Muscle layer of colon (tissue), 2 donors: ENCODE data around the gene PUS3.

ENCODE experiments used
- H3K27ac ChIP-seq: one replicate; pipeline ENCODE4 v1.7.0; 2013; ENCODE audit warnings: low read depth, mild to moderate bottlenecking, low read length, moderate library complexity
- H3K27me3 ChIP-seq, 2 donors: one replicate each; pipeline ENCODE4 v1.7.0; 2013; ENCODE audit warnings: low read length in 2 of 2, mild to moderate bottlenecking in 2 of 2; ENCODE audit not compliant: insufficient read depth in 2 of 2, control insufficient read depth in 1 of 2
- H3K36me3 ChIP-seq: one replicate; pipeline ENCODE4 v1.7.0; 2013; ENCODE audit warnings: mild to moderate bottlenecking, low read length; ENCODE audit not compliant: insufficient read depth
- H3K4me1 ChIP-seq: one replicate; pipeline ENCODE4 v1.7.0; 2013; ENCODE audit warnings: mild to moderate bottlenecking, low read length; ENCODE audit not compliant: insufficient read depth
- H3K4me3 ChIP-seq, 2 donors: one replicate each; pipeline ENCODE4 v1.7.0; 2013; ENCODE audit warnings: low read length in 2 of 2, low read depth in 1 of 2, mild to moderate bottlenecking in 1 of 2, moderate library complexity in 1 of 2
- H3K9ac ChIP-seq: one replicate; pipeline ENCODE4 v1.7.0; 2013; ENCODE audit warnings: low read length
- H3K9me3 ChIP-seq: one replicate; pipeline ENCODE4 v1.7.0; 2013; ENCODE audit warnings: mild to moderate bottlenecking, low read length
- donor health status: abdominal sarcoma.
- donor health status: Adenocarcinoma of cecum.

The PUS3 gene, protein sequence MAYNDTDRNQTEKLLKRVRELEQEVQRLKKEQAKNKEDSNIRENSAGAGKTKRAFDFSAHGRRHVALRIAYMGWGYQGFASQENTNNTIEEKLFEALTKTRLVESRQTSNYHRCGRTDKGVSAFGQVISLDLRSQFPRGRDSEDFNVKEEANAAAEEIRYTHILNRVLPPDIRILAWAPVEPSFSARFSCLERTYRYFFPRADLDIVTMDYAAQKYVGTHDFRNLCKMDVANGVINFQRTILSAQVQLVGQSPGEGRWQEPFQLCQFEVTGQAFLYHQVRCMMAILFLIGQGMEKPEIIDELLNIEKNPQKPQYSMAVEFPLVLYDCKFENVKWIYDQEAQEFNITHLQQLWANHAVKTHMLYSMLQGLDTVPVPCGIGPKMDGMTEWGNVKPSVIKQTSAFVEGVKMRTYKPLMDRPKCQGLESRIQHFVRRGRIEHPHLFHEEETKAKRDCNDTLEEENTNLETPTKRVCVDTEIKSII

DNA sequence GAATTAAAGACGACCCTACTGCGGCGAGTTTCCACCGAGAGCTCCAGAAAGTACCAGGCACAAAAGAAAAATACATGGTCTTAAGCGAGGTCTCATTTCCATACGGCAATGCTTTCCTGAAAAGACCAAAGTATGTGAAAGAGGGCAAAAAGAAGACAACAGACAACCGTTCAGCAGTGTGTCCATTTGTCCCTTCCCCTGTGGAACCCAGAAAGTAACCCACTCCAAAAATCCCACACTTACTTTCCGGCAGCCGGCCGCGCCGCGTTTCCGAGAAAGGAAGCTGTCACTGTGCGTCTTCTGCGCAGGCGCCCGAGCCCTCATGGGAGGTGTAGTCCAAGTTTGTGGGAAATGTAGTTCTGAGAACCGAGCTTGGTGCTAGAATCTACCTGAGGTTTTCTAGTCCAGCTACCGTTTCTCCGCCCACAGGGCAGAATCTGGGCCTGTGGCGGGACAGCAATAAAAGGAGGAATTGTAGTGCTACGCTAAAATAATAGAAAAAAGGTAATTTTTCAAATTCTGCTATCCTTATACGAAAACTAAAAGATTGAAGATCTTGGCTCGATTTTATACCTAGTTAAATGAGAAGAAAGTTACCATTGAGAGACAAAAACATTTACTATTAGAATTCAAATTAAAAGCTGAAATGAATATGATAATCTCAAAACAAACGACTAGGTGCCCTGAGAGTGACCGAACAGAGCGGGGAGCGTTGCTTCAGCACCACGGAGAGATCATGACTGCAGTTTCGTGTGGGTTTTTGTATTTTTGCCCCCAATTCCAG lies at the start of gene PUS3:
TSS of gene PUS3 (minus strand) at position 280 of the 784 bp plus-strand sequence. CDS start 6,922 bp downstream, outside the sequence.
- peak within 1 kb of the TSS; percentile 90 for H3K27ac ChIP-seq
- H3K9ac ChIP-seq = peak within 1 kb of the TSS; percentile 82
- peaks cover 8% of the 10 kb centered on the region for H3K4me1 ChIP-seq

DNA sequence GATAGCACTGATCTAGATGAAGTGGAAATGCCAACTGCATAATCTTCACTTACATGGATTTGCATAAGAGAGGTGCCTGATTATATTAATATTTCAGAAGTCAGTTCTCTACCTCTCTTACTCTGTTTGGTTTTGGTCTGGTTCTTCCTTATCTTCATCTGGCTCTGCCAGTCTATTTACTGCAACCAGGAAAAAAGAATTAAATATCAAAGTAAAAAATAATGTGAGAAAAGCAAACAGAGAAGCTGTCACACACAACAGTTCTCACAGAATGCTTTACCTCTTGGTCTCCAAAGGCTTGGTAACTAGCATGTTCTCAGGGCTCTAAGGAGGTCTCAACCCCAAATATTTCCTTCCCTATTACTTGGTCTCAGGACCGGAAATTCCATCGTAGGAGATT lies 49.6 kb upstream of the PUS3 start:
- Histone ChIP-seq H3K36me3 (peaks cover 6% of the 10 kb centered on the region), H3K4me1 (peaks cover 32% of the 10 kb centered on the region), H3K27ac (no peak overlapping the region), H3K27me3 (no peaks in the 10 kb centered on the region), H3K4me3 (no peak overlapping the region), H3K9me3 (no peaks in the 10 kb centered on the region), H3K9ac (no peak overlapping the region)

More for the DNA sequence above, at the start of gene PUS3:
- Histone ChIP-seq H3K27me3 (peaks cover 9 to 27% of the 10 kb centered on the region in 2 donors), H3K9me3 (no peaks in the 10 kb centered on the region), H3K4me3 (peak within 1 kb of the TSS; percentile 59 to 85), H3K36me3 (peaks cover 12% of the 10 kb centered on the region)

DNA sequence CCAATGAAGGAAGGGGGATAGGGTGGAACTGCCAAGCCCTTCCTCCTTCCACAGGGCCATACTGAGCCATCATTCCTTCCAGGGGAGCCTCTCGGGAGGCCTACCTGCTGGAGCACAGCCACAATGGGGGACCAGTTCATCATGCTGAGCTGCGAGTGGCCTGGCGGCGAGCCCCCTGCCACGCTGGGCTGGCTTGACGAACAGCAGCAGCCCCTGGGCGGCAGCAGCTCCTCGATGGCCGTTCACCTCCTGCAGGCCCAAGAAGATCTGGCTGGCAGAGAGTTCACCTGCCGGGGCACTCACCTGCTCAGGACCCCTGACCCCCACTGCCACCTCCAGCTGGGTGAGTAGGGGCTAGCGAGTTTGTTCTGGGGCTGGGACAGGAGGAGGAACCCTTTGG lies 48.7 kb upstream of the PUS3 start:
- peak overlapping the region in 1 of 2 donors; percentile 3 for H3K4me3 ChIP-seq

DNA sequence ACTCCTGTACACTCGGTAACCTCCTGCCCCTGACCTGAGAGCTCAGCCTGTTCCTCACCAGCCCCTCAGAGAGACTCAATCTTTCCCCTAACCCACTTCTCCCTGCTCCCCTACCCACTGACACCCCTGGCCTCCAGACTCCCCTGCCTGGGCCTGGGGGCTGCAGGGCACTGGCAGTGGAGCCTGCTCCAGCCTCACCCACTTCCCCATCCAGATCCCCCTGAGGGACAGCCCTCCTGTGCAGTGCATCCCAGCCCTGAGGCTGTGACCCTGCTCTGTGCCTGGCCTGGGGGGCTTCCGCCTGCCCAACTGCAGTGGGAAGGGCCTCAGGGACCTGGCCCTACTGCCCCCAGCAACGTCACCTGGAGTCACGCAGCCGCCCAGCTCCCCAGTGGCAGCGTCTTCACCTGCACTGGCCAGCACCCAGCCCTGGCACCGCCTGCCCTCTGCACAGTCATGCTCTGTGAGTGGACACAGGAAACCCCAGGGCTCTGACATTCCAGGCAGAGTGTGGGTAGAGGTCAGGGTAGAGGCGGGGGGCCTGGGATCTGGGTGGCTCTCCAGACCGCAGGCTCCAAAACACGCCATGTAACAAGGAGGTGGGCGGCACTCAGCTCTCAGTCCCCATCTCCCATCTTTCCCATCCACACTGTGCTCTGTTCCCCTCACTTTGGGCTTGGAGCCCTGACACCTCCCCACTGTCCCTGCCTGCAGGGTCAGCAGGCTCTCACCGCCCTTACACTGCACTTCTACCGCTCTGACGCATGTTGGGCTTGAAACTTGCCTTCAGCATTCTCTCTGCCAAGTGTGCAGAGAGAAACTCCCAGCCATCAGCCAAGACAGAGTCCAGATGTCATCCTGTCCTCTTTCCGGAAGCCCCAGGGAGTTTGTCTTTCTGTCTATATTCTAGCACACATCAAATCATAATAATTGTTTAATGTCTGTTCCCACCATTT lies 48.0 kb upstream of the PUS3 start:
- peak overlapping the region; percentile 54 for H3K27ac ChIP-seq
- peaks cover 32% of the 10 kb centered on the region for H3K4me1 ChIP-seq
- H3K36me3 ChIP-seq = peaks cover 4% of the 10 kb centered on the region
- no peaks in the 10 kb centered on the region for H3K27me3 ChIP-seq
- peak overlapping the region in 1 of 2 donors; percentile 3 for H3K4me3 ChIP-seq
- H3K9ac ChIP-seq = no peak overlapping the region
- H3K9me3 ChIP-seq = no peaks in the 10 kb centered on the region

More for the DNA sequence above, 48.7 kb upstream of the PUS3 start:
- H3K36me3 ChIP-seq = peaks cover 6% of the 10 kb centered on the region
- no peaks in the 10 kb centered on the region for H3K9me3 ChIP-seq
- H3K27me3 ChIP-seq = no peaks in the 10 kb centered on the region
- no peak overlapping the region for H3K9ac ChIP-seq
- H3K27ac ChIP-seq = peak overlapping the region; percentile 54
- H3K4me1 ChIP-seq = peaks cover 32% of the 10 kb centered on the region

DNA sequence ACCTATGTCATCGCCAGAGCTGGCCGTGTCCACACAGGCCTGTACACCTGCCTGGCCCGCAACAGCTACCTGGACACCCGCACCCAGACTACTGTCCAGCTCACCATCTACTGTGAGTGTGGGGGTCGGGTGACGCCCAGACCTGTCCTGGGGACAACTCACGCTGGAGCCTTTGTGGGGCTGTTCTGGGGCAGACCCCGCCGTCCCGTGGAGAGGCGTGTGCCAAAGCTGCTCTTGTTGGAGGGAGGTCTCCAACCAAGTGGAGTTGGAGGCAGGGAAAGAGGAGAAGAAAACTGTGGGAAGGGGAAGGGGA lies 47.1 kb upstream of the PUS3 start:
- Histone ChIP-seq H3K9me3 (no peaks in the 10 kb centered on the region), H3K4me1 (peaks cover 32% of the 10 kb centered on the region), H3K36me3 (no peaks in the 10 kb centered on the region), H3K27me3 (no peaks in the 10 kb centered on the region), H3K4me3 (no peak overlapping the region), H3K9ac (no peak overlapping the region), H3K27ac (no peak overlapping the region)

DNA sequence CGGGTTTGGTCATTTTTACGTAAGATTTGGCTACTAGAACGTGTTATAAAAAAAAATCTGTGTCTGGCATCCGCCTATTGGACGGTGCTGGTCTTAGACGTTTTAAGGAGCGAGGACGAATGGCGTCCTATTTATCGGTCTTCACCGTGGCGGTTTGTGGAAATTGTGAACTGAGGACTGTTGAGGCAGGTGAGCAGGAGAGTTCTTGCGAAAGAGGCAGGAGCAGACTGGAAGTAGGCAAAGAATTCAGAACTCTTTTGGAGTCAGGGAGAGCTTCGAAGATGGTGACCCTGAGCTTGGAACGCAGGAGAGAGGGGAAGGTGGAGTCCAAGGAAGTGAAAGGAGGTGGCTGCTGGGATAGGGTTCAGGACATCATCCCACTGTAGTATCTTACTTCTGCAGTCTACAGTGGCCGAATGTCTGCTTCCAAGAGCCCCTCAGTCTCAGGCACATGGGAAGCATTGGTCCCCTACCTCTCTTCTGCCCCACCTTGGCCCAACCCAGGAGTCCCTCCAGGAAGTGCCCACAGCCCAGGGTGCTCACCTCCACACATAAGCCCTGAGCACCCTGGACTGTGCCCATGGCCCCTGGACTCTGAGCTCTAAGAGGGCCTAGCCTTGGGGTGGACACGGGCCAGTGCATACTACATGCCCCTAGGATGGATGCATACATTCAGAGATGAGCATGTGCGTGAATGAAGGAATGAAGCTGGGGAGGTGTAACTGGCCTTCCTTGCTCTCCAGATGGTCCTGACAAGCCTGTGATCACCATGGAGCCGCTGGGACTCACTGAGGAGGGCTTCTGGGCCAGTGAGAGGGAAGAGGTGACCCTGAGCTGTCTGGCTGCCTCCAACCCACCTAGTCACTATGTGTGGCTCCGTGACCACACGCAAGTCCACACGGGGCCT lies 46.5 kb upstream of the PUS3 start:
- H3K9me3 ChIP-seq = no peaks in the 10 kb centered on the region
- no peak overlapping the region for H3K27ac ChIP-seq
- no peak overlapping the region for H3K9ac ChIP-seq
- H3K36me3 ChIP-seq = no peaks in the 10 kb centered on the region
- peaks cover 32% of the 10 kb centered on the region for H3K4me1 ChIP-seq
- H3K4me3 ChIP-seq = no peak overlapping the region
- H3K27me3 ChIP-seq = no peaks in the 10 kb centered on the region

DNA sequence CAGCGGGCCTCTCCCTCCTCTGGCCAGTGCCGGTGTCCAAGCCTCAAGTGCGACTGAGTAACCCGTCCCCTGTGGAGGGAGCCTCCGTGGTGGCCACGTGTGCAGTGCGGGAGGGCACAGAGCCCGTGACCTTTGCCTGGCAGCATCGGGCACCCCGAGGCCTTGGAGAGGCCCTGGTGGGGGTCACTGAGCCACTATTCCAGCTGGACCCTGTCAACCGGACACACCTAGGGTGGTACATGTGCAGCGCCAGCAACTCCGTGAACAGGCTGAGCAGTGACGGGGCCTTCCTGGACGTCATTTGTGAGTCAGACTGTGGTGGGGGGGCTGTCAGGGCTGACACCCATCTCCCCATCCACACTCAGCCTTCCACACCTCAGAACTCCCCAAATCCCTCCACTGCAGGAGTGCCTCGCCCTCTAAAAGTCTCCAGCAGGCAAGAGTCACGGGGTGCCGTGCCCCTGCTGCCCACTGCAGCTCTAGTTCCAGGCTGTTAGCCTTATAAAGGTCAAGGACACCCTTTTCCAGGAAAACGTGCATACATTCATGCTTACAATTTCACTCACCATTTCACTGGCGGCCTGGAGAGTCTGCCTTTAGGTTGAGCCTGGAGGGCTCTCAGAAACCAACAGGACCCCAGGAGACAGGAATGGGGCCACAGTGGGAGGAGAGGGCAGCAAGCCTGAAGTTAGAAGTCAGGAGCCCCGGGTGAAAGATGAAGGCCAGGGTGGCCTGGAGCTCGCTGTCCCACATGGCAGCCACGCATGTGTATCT lies 45.5 kb upstream of the PUS3 start:
- no peak overlapping the region for H3K4me3 ChIP-seq
- H3K27me3 ChIP-seq = no peaks in the 10 kb centered on the region
- H3K4me1 ChIP-seq = peaks cover 30% of the 10 kb centered on the region

DNA sequence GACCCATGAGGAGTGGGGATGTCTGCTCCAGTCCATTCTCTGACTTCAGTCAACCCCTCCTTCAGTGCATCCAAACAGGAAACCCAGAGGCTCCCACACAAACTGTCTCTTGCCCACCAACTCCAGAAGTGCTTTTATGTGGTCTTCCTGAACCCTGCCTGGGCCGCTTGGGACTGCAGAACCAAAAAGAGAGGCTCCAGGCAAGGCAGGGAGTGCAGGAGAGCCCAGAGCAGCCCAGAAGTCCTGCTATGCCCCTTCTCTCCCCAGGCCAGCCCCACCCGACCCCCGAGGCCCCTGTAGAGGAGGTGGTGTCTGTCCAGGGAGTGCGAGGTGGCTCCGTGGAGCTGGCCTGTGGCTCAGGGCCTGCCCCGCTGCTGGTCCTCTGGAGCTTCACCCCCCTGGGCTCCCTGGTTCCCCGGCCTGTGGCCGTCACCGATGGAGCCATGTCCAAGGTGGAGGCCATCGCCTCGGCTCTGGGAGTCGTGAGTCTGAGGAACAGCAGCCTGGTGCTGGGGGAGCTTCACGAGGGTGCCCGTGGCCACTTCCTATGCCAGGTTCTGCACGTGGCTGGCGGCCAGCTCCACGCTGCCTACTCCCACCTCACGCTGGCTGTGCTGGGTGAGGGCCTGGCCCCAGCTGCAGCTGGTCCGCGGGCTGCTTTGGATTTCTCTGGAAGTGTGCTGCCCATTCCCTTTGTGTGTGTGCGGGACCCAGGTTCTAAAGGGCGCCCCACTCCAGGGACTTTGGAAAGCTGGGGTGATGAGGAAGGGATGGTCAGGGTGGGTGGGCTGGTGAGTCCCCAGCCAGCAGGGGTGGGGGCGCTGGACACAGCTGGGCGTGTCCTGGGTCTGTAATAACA lies 44.6 kb upstream of the PUS3 start:
- no peaks in the 10 kb centered on the region for H3K27me3 ChIP-seq
- no peak overlapping the region for H3K4me3 ChIP-seq
- peaks cover 22% of the 10 kb centered on the region for H3K4me1 ChIP-seq
- no peak overlapping the region for H3K9ac ChIP-seq
- H3K36me3 ChIP-seq = no peaks in the 10 kb centered on the region
- no peaks in the 10 kb centered on the region for H3K9me3 ChIP-seq
- no peak overlapping the region for H3K27ac ChIP-seq

More for the DNA sequence above, 45.5 kb upstream of the PUS3 start:
- no peak overlapping the region for H3K27ac ChIP-seq
- H3K9me3 ChIP-seq = no peaks in the 10 kb centered on the region
- H3K36me3 ChIP-seq = no peaks in the 10 kb centered on the region
- H3K9ac ChIP-seq = no peak overlapping the region

DNA sequence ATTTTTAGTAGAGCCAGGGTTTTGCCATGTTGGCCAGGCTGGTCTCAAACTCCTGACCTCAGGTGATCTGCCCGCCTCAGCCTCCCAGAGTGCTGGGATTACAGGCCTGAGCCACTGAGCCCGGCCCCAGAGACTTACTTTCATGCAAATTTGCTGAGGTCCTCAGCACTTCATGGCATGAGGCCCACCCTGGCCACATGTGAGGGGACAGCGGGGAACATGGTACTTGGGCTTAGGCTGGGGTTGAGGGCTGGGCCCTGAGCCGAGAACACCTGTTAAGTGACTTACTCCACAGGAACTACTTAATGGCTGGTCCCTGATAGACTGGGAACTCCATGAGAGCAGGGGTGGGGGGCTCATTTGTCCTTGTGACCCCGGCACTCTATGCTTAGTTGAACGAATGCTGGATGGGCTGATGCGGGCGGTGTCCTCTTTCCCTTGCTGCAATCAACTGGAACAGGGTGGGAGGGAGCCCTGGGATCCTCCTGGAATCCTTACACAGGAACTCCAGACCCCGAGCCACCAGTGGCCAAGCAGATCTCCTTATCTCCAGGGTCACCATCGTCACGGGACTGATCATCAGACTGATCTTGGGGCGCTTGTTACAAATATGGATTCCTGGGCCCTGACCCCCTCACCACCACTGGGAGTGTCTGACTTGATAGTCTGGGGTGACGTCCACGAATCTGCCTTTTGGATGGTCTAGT lies 43.9 kb upstream of the PUS3 start:
- no peaks in the 10 kb centered on the region for H3K27me3 ChIP-seq
- no peaks in the 10 kb centered on the region for H3K9me3 ChIP-seq
- no peak overlapping the region for H3K9ac ChIP-seq
- H3K36me3 ChIP-seq = no peaks in the 10 kb centered on the region
- H3K4me1 ChIP-seq = peaks cover 19% of the 10 kb centered on the region
- H3K4me3 ChIP-seq = no peak overlapping the region
- H3K27ac ChIP-seq = no peak overlapping the region
